Diencephalon (tissue), 1 donor: Measurements from ENCODE around the gene RNF128. TPM values are rescaled to one million over a fixed set of nuclear protein-coding genes. Genes with fewer than 3 reads are reported as not detected.

Experiments
- total RNA-seq: library from RNA; depleted of rRNA; stranded (reverse); fragments of >200 nt; gene quantifications from one replicate; pipeline ENCODE4 v1.2.3, GENCODE V29; 2014

Gene RNF128, protein sequence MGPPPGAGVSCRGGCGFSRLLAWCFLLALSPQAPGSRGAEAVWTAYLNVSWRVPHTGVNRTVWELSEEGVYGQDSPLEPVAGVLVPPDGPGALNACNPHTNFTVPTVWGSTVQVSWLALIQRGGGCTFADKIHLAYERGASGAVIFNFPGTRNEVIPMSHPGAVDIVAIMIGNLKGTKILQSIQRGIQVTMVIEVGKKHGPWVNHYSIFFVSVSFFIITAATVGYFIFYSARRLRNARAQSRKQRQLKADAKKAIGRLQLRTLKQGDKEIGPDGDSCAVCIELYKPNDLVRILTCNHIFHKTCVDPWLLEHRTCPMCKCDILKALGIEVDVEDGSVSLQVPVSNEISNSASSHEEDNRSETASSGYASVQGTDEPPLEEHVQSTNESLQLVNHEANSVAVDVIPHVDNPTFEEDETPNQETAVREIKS
- total RNA-seq, result 7.2 TPM

DNA sequence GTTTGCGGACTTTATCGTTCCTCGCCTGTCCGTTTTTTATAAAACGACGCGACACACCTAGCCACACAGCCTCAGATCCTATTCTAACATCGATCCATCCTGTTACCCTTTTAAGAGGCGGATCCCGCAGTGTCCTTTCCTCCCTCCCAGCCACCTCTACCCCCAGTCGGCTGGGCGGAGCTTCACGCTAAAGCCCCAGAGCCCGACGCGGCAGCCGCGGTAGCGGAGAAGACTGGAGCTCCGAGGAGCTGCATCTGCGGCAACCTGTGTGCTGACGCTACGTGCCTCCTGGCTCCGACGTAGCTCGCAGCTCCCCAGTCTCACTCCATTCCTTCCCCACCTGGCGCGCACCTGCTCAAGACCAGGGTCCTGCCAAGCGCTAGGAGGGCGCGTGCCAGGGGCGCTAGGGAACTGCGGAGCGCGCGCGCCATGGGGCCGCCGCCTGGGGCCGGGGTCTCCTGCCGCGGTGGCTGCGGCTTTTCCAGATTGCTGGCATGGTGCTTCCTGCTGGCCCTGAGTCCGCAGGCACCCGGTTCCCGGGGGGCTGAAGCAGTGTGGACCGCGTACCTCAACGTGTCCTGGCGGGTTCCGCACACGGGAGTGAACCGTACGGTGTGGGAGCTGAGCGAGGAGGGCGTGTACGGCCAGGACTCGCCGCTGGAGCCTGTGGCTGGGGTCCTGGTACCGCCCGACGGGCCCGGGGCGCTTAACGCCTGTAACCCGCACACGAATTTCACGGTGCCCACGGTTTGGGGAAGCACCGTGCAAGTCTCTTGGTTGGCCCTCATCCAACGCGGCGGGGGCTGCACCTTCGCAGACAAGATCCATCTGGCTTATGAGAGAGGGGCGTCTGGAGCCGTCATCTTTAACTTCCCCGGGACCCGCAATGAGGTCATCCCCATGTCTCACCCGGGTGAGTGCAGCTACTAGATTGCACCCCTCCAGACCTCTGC lies at the start of gene RNF128:
Gene RNF128, plus strand, starts transcription at position 217 of the 953 bp plus-strand sequence. Its CDS starts 213 bp downstream, at position 430.

GRCh38 chrX:106802388-106803275 lies 76.1 kb downstream of the RNF128 start, which contains the start of gene TBC1D8B:
Gene TBC1D8B, plus strand, starts transcription at chrX:106802673. Its CDS starts 181 bp downstream, at chrX:106802854.

Other genes with a start within 250 kb of the RNF128 start
- 32.5 TPM for gene RADX, start 114.7 kb upstream of the RNF128 start, total RNA-seq
- 0.92 TPM for gene TBC1D8B, start 76.0 kb downstream of the RNF128 start, total RNA-seq
- not detected for gene RIPPLY1, start 176.6 kb downstream of the RNF128 start, total RNA-seq
- gene CLDN2, start 193.7 kb downstream of the RNF128 start, total RNA-seq, result 0.69 TPM